HCT116 (cell line): ENCODE data around the gene TEAD1.

Experiments
- CTCF ChIP-seq, 3 experiments: fragments of 200-600 bp in 1 of 3; sonication (generic) in 1 of 3; IDR thresholded peaks in 2 of 3; conservative IDR thresholded peaks in 1 of 3; 2 replicates each; pipeline ENCODE4 v1.5.1; 2012 to 2017; ENCODE audit warnings: low read depth in 2 of 3, low read length in 2 of 3, antibody characterized with exemption in 1 of 3, borderline replicate concordance in 1 of 3, control low read depth in 1 of 3, mild to moderate bottlenecking in 1 of 3, mixed read lengths in 1 of 3, mixed run types in 1 of 3, moderate library complexity in 1 of 3; ENCODE audit not compliant: insufficient read depth in 1 of 3
- EGR1 ChIP-seq: IDR thresholded peaks from 2 replicates; pipeline ENCODE4 v1.6.1; 2012; ENCODE audit warnings: low read depth
- EZH2 ChIP-seq: fragments of 200-600 bp; sonication (generic); IDR thresholded peaks from 2 replicates; pipeline ENCODE4 v1.6.1; 2017; ENCODE audit warnings: antibody characterized with exemption, mixed run types
- EZH2phosphoT487 ChIP-seq: fragments of 200-600 bp; IDR thresholded peaks from 2 replicates; pipeline ENCODE4 v1.6.1; 2018; ENCODE audit warnings: antibody characterized with exemption, borderline replicate concordance
- POLR2A ChIP-seq: IDR thresholded peaks from 2 replicates; pipeline ENCODE4 v1.7.0; 2011; ENCODE audit warnings: borderline replicate concordance; ENCODE audit not compliant: insufficient read depth, insufficient read length; ENCODE audit errors: extremely low read depth
- REST ChIP-seq: IDR thresholded peaks from 2 replicates; pipeline ENCODE4 v1.6.1; 2012; ENCODE audit warnings: low read depth
- SP1 ChIP-seq: IDR thresholded peaks from 2 replicates; pipeline ENCODE4 v1.6.1; 2012; ENCODE audit warnings: low read depth

GRCh38 chr11:12675951-12676711 lies 1.9 kb downstream of the TEAD1 start:
- TF ChIP-seq EGR1 = no peak
- TF ChIP-seq SP1 = no peak
- TF ChIP-seq CTCF (IDR thresholded peaks at IDR 0.05 in 2 of 3, conservative IDR thresholded peaks at IDR 0.05 in 1 of 3; ENCODE audit: borderline replicate concordance in 1 of 3, insufficient read depth in 1 of 3, low read depth in 2 of 3, low read length in 2 of 3) = no peak
- TF ChIP-seq EZH2phosphoT487 = no peak
- TF ChIP-seq REST = no peak
- TF ChIP-seq EZH2 = no peak
- no peak for TF ChIP-seq POLR2A
